PC-9 (cell line): ENCODE measurements around the gene PIH1D1.

Source experiments
- CTCF ChIP-seq: fragments of 200-600 bp; sonication (generic); conservative IDR thresholded peaks from 2 replicates; pipeline ENCODE4 v1.6.1; 2017; ENCODE audit warnings: mixed run types, antibody characterized with exemption, mild to moderate bottlenecking, moderate library complexity
- EZH2 ChIP-seq: fragments of 200-600 bp; sonication (generic); IDR thresholded peaks from 2 replicates; pipeline ENCODE4 v1.8.0; 2017; ENCODE audit warnings: antibody characterized with exemption, low read depth

GRCh38 chr19:49443366-49444099 lies 8.1 kb downstream of the PIH1D1 start:
- peak; percentile 83 for TF ChIP-seq CTCF
- TF ChIP-seq EZH2: no peak
